NCI-H82 treated with DMSO at 0.1 percent for 48 hours (cell line): Measurements from ENCODE around the gene CMA1.
"Not testable (repeated sequence)": the region's sequence is repeated elsewhere in the genome, so short reads cannot be mapped to it uniquely, and the experiment has no call there.

Experiments used
- DNase-seq: peaks from one replicate; lab custom pipeline; 2025; ENCODE audit not compliant: unreplicated experiment; lab: John Stamatoyannopoulos, UW

CMA1 gene

DNA sequence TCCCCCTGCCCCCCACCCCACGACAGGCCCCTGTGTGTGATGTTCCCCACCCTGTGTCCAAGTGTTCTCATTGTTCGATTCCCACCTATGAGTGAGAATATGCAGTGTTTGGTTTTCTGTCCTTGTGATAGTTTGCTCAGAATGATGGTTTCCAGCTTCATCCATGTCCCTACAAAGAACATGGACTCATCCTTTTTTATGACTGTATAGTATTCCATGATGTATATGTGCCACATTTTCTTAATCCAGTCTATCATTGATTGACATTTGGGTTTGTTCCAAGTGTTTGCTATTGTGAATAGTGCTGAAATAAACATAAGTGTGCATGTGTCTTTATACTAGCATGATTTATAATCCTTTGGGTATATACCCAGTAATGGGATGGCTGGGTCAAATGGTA, 37.6 kb downstream of the CMA1 start:
- DNase-seq: not testable (repeated sequence)

DNA sequence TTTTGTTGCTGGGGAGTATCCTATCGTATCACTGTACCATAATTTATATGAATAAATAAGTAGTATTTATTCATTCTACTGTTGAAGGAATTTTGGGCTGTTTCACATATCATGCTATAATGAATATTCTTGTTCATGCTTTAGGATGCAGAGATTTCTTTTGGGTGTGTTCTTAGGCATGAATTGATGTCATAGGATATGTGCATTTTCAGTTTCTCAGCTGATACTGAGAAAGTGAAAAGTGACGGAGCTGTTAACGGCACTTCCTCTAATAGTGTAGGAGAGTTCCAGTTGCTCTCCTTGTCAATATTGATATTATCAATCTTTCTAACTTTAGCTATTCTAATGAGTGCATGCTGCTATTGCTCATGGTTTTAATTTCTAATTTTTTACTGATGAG, 42.3 kb downstream of the CMA1 start:
- DNase-seq: no peak

DNA sequence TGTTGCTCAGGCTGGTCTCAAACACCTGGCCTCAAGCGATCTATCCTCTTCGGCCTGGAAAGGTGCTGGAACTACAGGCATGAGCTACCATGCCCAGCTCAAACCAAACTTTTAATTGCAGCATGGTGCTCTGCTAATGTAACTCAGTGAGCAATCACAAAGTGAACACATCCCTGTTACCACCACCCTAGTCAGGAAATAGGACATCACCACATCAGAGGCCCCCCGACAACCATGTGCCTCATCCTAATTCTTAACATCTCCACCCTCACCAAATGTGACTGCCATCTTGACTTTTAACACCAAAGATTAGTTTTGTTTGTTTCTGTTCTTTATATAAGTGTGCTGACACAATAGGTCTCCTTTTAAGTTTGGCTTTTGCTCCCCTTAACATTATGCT, 42.7 kb downstream of the CMA1 start:
- DNase-seq: no peak

DNA sequence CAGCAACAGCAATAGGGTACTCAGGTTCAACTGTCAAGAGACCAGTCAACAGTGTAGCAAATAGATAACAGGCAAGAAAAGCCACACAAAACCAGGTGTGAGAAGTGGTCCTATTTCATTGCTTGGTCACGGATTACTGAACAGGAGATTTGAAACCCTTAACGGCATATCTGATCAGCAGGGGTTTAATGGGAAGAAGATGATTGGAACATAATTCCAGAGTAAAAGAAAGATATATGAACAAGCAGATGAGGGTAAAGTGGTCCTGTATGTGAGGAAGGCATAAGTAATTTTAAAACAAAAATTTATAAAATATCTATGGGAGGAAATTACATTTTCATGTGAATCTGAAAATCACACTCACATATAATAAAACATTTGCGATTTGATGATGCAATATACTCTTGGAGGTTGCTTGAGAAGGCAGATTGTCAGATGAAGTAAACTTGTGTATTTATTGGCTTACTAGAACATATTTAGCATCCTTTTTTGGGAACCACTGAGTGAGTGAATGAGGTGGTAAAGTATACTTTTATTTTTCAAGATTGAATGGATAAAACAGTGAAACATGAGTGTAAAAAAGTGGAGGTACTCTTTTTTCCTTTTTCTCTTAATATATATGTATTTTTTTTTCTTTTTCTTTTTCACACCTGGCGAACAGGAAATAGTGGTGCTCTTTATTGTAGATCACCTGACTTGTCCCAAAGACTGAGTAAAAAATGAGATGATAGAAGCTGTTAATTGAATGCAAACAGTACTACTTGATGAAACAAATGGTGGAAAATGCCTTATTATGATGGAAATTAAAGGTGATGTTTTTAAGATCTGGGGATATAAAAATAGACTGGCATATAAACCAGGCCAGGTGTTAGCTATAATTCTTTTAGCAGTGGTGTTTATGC, 43.9 kb downstream of the CMA1 start:
- DNase-seq: no peak

DNA sequence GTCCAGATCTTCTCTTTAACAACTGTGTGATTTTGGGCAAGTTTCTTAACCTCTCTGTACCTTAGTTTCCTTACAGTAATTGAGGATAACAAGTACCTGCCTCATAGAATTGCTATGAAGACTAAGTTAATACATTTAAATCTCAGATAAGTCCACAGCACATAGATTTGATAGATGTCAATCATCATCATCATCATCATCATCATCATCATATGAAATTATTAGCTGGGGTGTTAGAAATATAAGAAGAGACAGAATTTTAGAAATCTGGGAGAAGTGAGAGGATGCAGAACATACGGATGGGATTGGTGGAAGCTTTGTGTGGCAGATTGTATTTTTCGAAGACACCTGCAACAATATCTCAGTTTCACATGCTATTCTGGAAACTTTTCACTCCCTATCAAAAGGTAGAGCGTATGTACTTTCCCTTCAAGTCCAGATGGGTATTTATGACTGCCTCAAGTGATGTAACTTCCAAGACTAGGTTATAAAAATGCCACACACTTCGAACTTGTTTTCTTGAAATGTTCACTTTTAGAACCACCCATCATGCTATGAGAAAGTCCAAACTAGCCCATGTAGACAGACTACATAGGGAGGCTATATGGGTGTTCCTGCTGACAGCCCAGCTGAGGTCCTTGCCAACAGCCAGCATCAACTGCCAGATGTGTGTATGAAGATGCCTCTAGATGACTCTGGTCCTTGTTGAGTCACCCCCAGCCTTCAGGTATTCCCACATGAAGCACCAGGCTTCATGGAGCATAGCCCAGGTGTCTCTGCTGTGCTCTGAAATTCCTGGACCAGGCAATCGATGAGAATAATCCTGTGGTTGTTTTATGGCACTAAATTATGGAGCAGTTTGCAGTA, 44.8 kb downstream of the CMA1 start:
- no peak for DNase-seq

DNA sequence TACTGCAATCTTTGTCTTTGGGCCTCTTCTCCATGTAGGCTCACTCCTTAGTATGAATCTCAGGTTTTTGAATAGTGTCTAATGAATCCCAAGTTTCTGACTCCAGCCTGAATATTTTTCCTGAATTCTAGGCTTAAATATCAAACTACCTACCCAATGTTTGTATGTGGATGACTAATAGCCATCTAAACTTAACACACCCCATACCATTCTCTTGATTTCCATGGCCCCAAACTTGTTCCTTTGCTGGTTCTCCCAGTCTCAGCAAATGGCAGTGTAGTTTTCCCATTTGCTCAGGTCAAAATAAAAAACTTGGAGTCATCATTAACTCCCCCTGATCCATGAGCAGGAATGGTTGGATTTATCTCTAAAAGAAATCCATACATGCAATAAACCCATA, 46.7 kb downstream of the CMA1 start:
- no peak for DNase-seq

DNA sequence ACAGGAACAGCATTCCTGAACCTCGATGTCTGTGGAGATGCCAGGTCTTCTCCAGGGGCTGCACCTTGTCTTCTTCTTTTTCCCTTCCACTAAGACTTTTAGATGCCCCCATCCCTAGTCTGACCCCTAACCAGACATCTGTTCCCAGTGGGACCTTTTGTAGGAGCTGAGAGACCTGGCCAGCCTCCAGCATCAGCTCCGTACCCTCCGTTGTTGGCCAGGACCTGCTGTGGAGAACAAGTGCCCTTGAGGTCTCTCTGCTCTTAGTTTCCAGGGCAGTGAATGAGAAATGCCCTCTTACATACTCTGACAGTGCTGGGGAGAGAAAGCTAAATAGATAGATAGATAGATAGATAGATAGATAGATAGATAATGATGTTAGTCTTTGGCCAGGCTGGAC, 48.7 kb downstream of the CMA1 start:
- DNase-seq: no peak

DNA sequence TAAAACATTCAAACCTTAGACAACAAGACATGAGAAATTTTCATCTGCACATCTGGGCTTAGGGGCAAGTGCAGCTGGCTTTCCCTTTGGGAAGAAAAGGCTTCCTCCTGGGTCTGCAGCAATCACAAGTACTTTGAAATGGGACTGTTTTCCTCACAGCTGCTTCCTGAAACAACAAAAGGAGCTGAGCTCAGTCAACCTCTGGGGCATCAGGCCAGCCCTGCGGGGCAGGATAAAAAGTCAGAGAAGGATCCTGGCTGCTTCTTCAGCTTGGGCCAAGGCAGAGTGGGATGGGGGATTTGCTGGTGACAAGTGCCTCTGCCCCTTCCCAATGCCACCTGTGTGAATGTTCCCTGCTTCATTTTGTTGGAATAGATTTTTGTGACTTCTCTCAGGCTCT, 49.3 kb downstream of the CMA1 start:
- no peak for DNase-seq

DNA sequence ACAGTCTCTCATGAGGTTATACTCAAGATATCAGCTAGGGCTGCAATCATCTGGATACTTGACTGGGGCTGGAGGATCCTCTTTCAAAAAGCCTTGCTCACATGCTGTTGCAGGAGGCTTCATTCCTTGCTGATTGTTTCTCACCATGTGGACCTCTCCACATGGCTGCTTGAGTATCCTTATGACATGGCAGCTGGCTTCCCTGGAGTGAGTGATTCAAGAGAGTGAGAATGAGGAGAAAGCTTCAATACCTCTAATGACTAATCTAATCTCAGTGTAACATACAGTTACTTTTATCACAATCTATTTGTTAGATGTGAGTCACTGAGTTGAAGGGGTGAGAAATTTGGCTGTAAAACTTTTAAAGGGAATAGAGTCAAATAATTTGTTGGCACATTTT, 51.1 kb downstream of the CMA1 start:
- DNase-seq: no peak
